Measurements from ENCODE around the gene HOXB5. TPM values are rescaled to one million over a fixed set of nuclear protein-coding genes. Genes with fewer than 3 reads are reported as not detected.

The HOXB5 gene
- total RNA-seq, 6 donors from 2014 or later, result 0.39 to 5.0 (median 1.5) TPM

DNA sequence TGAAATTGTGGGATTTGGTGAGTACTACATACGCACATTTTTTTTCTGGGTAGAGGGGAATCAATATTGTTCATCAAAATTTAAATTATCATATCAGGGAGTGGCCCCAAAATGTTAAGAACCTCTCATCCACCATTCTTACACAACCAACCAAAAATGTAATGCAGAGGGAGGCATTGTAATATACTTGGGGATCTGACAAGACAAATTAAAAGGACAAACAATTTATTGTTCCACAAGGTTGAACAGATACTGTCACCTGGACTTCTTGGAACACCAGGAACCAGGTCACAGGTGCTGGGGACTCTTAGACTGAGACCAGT, 47.2 kb upstream of the HOXB5 start:
- Histone ChIP-seq H3K9me3 (no peaks in the 10 kb centered on the region), H3K27ac (no peak overlapping the region), H3K36me3 (no peaks in the 10 kb centered on the region), H3K4me1 (peaks cover 0 to 12% (median 2%) of the 10 kb centered on the region in 4 donors), H3K4me3 (no peak overlapping the region), H3K27me3 (peaks cover 2 to 56% (median 31%) of the 10 kb centered on the region in 4 donors)
- TF ChIP-seq, protein P1, sequence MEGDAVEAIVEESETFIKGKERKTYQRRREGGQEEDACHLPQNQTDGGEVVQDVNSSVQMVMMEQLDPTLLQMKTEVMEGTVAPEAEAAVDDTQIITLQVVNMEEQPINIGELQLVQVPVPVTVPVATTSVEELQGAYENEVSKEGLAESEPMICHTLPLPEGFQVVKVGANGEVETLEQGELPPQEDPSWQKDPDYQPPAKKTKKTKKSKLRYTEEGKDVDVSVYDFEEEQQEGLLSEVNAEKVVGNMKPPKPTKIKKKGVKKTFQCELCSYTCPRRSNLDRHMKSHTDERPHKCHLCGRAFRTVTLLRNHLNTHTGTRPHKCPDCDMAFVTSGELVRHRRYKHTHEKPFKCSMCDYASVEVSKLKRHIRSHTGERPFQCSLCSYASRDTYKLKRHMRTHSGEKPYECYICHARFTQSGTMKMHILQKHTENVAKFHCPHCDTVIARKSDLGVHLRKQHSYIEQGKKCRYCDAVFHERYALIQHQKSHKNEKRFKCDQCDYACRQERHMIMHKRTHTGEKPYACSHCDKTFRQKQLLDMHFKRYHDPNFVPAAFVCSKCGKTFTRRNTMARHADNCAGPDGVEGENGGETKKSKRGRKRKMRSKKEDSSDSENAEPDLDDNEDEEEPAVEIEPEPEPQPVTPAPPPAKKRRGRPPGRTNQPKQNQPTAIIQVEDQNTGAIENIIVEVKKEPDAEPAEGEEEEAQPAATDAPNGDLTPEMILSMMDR (IDR thresholded peaks at IDR 0.05), result no peak
- TF ChIP-seq POLR2AphosphoS5 (IDR thresholded peaks at IDR 0.05), result no peak
- no peak for TF ChIP-seq EP300 (IDR thresholded peaks at IDR 0.05)
- TF ChIP-seq POLR2A (IDR thresholded peaks at IDR 0.05), result no peak
- ATAC-seq (ENCODE audit: low FRiP score in 2 of 2) (no peak), DNase-seq (no peak)
- 67 to 73% methylated on average over 1 of the region's 1 CpG for WGBS, 2 donors

DNA sequence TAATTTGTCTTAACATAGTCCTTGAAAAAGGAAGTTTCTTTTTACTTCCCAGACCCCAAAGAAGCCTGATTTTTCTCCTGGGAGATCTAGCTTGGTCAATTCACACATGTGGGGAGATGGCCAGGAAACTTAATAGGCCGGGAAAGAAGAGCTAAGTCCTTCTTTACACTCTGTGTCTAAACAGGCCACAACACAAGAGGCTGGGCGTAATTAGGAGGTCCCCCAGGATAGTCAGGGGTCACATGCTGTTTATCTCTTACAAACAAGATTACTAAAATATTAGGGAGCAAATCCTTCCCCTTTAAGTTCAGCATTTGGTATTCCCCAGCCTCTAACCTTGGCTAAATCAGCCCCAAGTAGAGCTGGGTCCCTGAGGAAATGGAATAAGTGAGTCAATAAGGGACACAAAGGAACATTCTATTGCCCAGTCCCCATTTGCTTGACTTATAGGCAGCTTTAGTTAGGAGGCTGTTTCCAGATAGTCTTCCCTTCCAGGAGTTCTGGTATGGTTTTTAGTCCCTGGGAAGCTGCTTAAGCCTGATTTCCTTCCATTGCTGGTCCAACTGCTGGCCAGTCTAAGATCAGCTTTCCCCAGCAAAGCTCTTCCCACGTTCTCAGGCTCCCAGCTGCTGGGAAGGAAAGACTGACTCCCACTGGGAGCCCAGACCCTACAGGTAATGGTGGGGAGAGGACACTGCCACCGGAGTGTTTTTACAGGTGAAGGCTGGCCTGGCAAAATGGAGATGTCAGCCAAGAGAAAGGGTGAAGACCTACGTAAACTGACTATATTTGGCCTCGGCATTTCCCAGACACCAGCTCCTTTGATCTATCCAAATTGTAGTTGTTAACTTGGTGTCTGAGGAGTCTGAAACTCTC, 46.6 kb upstream of the HOXB5 start:
- DNase-seq, result no peak

DNA sequence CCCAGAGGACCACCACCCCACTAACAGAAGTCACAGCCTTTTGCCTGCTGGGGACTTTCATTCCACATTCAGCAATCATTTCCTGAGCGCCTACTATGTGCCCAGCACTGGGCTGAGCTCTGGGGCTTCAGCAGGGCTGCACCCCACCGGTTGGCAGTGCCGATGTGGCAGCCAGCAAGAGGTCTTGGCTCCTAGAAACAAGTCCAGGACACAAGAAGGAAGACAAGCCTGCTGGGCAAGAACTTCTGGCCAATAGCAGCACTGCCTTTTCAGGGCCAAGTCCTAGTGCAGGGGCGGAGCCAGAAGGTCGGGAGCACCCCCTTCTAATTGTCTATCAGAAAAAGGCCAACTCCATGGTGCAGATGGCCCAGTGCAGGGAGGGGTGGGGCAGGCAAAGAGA, 45.6 kb upstream of the HOXB5 start:
- ATAC-seq (ENCODE audit: low FRiP score in 2 of 2) (no peak), DNase-seq (no peak)
- no peak for TF ChIP-seq POLR2A (IDR thresholded peaks at IDR 0.05)
- TF ChIP-seq, protein P1 (IDR thresholded peaks at IDR 0.05), result no peak
- no peak for TF ChIP-seq EP300 (IDR thresholded peaks at IDR 0.05)
- no peak for TF ChIP-seq POLR2AphosphoS5 (IDR thresholded peaks at IDR 0.05)
- Histone ChIP-seq H3K4me1 (peaks cover 0 to 12% (median 2%) of the 10 kb centered on the region in 4 donors), H3K27me3 (peaks cover 2 to 66% (median 42%) of the 10 kb centered on the region in 4 donors), H3K4me3 (no peak overlapping the region), H3K9me3 (no peaks in the 10 kb centered on the region), H3K27ac (no peak overlapping the region), H3K36me3 (no peaks in the 10 kb centered on the region)
- WGBS, 2 donors, result 30 to 39% methylated on average over 2 to 5 of the region's 5 CpGs

More for the DNA sequence above, 46.6 kb upstream of the HOXB5 start:
- Histone ChIP-seq H3K4me3 (no peak overlapping the region), H3K9me3 (no peaks in the 10 kb centered on the region), H3K27me3 (peaks cover 2 to 56% (median 34%) of the 10 kb centered on the region in 4 donors), H3K36me3 (no peaks in the 10 kb centered on the region), H3K27ac (no peak overlapping the region), H3K4me1 (peaks cover 0 to 12% (median 2%) of the 10 kb centered on the region in 4 donors)
- WGBS, 2 donors, result 66 to 67% methylated on average over 5 to 6 of the region's 6 CpGs
- ATAC-seq (ENCODE audit: low FRiP score in 2 of 2), result no peak
- TF ChIP-seq, protein P1 (IDR thresholded peaks at IDR 0.05), result no peak
- TF ChIP-seq POLR2AphosphoS5 (IDR thresholded peaks at IDR 0.05) (no peak), POLR2A (IDR thresholded peaks at IDR 0.05) (no peak), EP300 (IDR thresholded peaks at IDR 0.05) (no peak)

DNA sequence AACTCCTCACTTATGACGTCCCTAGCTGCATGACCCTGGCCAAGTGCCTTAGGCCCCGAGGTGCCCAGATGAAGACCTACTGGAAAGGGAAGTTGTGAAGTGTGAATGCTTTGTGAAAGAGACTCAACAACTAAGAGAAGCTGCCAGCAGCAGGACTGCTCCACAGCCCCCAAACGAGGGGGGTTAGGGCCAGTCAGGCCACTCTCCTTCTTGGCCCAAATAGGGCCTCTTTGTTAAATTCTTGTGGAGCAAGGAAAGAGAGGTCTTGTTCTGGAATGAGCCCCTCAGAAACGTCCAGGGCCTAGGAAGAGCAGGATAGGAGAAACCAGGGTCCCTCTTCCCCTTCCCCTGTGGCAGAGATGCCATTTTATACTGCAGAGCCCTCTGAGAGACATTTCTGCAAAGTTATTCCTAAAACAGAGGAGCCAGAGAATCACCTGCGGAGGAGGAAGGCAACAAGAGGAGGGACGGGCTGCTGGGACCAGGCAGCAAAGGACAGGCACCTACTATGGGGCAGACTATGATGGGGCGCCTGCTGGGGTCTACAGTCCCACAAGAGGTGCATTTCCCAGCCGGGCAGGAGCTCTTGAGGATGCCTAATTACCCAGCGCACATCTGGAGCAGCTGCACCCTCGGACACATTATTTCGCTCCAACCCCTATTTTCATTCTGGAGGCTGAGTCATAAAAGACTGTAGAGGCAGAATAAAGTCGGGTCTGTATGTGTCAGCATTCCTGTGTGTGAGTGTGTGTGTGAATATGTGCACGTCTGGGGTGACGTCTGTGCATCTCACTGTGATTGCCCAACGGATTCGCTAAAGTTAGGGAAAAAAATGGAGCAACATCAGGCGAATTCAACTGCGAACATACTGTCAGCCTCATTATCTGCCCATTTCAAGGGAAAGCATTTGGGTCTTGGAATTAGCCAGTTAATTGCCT, 44.0 kb upstream of the HOXB5 start:
- H3K27ac ChIP-seq, result no peak overlapping the region
- peaks cover 2 to 76% (median 51%) of the 10 kb centered on the region in 4 donors for H3K27me3 ChIP-seq
- no peaks in the 10 kb centered on the region for H3K9me3 ChIP-seq
- TF ChIP-seq POLR2A (IDR thresholded peaks at IDR 0.05) (no peak), EP300 (IDR thresholded peaks at IDR 0.05) (no peak), POLR2AphosphoS5 (IDR thresholded peaks at IDR 0.05) (no peak)
- TF ChIP-seq, protein P1 (IDR thresholded peaks at IDR 0.05), result no peak
- H3K4me3 ChIP-seq, result no peak overlapping the region
- 30 to 47% methylated on average over 18 of the region's 18 CpGs for WGBS, 2 donors
- no peaks in the 10 kb centered on the region for H3K36me3 ChIP-seq
- ATAC-seq (ENCODE audit: low FRiP score in 2 of 2) (peak in 1 of 2 donors; percentile 19), DNase-seq (no peak)
- H3K4me1 ChIP-seq, result peaks cover 3 to 16% (median 5%) of the 10 kb centered on the region in 4 donors

All from upper lobe of left lung (tissue), 6 donors.